HUES64 (cell line): Measurements from ENCODE around the gene XYLT1.
"Not testable (repeated sequence)": the region's sequence is repeated elsewhere in the genome, so short reads cannot be mapped to it uniquely, and the experiment has no call there.

ENCODE experiments used
- H3K27ac ChIP-seq: 2 replicates; pipeline ENCODE4 v1.7.0; 2013; ENCODE audit warnings: low read depth, low read length, inconsistent platforms
- H3K27me3 ChIP-seq: 2 replicates; pipeline ENCODE4 v1.6.1; 2013; ENCODE audit warnings: mild to moderate bottlenecking, low read length; ENCODE audit not compliant: insufficient read depth
- H3K36me3 ChIP-seq: 2 replicates; pipeline ENCODE4 v1.6.1; 2013; ENCODE audit warnings: mild to moderate bottlenecking, low read length; ENCODE audit not compliant: insufficient read depth
- H3K4me1 ChIP-seq: 2 replicates; pipeline ENCODE4 v1.6.1; 2013; ENCODE audit warnings: mild to moderate bottlenecking, low read length, moderate library complexity; ENCODE audit not compliant: insufficient read depth
- H3K4me3 ChIP-seq: 2 replicates; pipeline ENCODE4 v1.5.1; 2013; ENCODE audit warnings: mild to moderate bottlenecking, low read length, moderate library complexity
- H3K9ac ChIP-seq: 2 replicates; pipeline ENCODE4 v1.6.1; 2013; ENCODE audit warnings: mild to moderate bottlenecking, low read depth, low read length
- H3K9me3 ChIP-seq: 2 replicates; pipeline ENCODE4 v1.6.1; 2013; ENCODE audit warnings: low read depth, low read length; ENCODE audit not compliant: insufficient read depth
- WGBS: fragments of 150-250, 120-280 bp; methylation state at CpG from one replicate; pipeline ENCODE4 v1.1.7; 2013; ENCODE audit warnings: missing lambda C conversion rate; 5-methylcytosine and 5-hydroxymethylcytosine counted together

Gene XYLT1

GRCh38 chr16:17338244-17338643 is 132.5 kb downstream of the XYLT1 start:
- no peaks in the 10 kb centered on the region for H3K36me3 ChIP-seq

GRCh38 chr16:17336530-17336900 is 134.2 kb downstream of the XYLT1 start:
- Histone ChIP-seq H3K9ac (no peak overlapping the region), H3K4me1 (no peaks in the 10 kb centered on the region), H3K4me3 (no peak overlapping the region), H3K27me3 (no peaks in the 10 kb centered on the region), H3K27ac (no peak overlapping the region), H3K36me3 (no peaks in the 10 kb centered on the region), H3K9me3 (no peaks in the 10 kb centered on the region)
- 97% methylated on average over 7 of the region's 8 CpGs for WGBS

More at GRCh38 chr16:17338244-17338643, 132.5 kb downstream of the XYLT1 start:
- WGBS: 95% methylated on average over 7 of the region's 7 CpGs
- H3K4me3 ChIP-seq: no peak overlapping the region
- H3K9me3 ChIP-seq: no peaks in the 10 kb centered on the region
- H3K9ac ChIP-seq: no peak overlapping the region
- H3K27me3 ChIP-seq: no peaks in the 10 kb centered on the region
- H3K4me1 ChIP-seq: no peaks in the 10 kb centered on the region
- no peak overlapping the region for H3K27ac ChIP-seq

DNA sequence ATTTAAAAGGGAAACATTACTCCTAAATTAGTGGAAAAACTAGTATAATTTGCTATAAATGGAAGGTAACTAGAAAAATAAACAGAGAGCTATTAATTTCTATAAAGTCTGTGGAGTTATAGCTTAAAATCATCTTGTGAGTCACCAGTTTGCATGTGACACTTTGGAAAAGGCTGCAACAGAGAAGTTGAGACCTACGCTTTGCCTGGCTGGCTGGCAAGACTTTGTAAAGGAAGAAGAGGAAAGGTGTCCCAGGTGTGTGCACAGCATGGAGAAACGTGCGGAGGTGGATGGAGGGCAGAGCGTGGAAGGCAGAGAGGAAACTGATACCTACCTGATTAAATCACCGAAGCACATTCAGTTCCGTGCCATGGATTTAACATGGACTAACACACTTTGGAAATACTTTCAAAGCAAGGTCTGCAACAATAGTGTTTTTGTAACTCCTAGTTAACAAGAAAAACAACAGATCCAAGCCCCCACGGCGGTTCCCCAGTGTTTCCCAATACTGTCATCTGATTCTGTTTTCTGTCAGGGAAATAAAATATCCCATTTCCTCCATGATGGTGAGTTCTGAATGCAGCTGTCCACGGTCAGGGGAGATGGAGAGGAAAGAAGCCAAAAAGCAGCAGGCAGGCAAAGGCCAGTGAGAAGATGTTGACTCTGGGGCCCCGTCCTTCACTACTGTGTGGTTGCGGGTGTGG is 134.8 kb downstream of the XYLT1 start:
- no peaks in the 10 kb centered on the region for H3K4me1 ChIP-seq
- H3K9ac ChIP-seq: no peak overlapping the region
- H3K4me3 ChIP-seq: no peak overlapping the region
- H3K9me3 ChIP-seq: no peaks in the 10 kb centered on the region
- 94% methylated on average over 11 of the region's 11 CpGs for WGBS
- no peaks in the 10 kb centered on the region for H3K36me3 ChIP-seq
- H3K27ac ChIP-seq: no peak overlapping the region
- H3K27me3 ChIP-seq: no peaks in the 10 kb centered on the region

- H3K9ac ChIP-seq, H3K9me3 ChIP-seq, H3K36me3 ChIP-seq, H3K27ac ChIP-seq, H3K27me3 ChIP-seq, H3K4me1 ChIP-seq, H3K4me3 ChIP-seq: not testable (repeated sequence)
- WGBS: 95% methylated on average over 10 of the region's 10 CpGs
These were observed 135.4 kb downstream of the XYLT1 start for GRCh38 chr16:17335406-17335805.

DNA sequence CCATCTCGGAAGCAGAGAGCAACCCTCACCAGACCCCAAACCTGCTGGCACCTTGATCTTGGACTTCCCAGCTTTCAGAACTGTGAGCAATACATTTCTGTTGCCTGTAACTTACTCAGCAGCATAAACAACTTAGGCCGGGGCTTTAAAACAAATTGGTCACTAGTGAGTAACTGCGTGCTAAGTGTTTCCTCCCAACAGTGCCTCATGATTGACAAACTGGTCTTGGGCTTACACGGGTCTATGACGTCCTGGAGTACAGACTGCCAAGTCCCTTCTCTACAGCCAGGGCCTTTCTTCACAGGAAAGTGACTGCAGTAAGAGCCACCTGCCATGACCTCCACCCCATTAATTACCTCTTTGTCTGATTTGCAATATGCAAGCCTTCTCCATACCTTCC is 136.7 kb downstream of the XYLT1 start:
- H3K27ac ChIP-seq: no peak overlapping the region
- no peak overlapping the region for H3K9ac ChIP-seq
- H3K4me3 ChIP-seq: no peak overlapping the region
- WGBS: 95% methylated on average over 5 of the region's 5 CpGs
- H3K9me3 ChIP-seq: no peaks in the 10 kb centered on the region
- no peaks in the 10 kb centered on the region for H3K27me3 ChIP-seq
- no peaks in the 10 kb centered on the region for H3K4me1 ChIP-seq
- no peaks in the 10 kb centered on the region for H3K36me3 ChIP-seq

GRCh38 chr16:17333229-17333628 is 137.5 kb downstream of the XYLT1 start:
- Histone ChIP-seq H3K9ac (no peak overlapping the region), H3K27me3 (no peaks in the 10 kb centered on the region), H3K36me3 (no peaks in the 10 kb centered on the region), H3K4me1 (no peaks in the 10 kb centered on the region), H3K9me3 (no peaks in the 10 kb centered on the region), H3K4me3 (no peak overlapping the region), H3K27ac (no peak overlapping the region)
- WGBS: 100% methylated on average over 1 of the region's 2 CpGs

GRCh38 chr16:17331991-17332390 is 138.8 kb downstream of the XYLT1 start:
- Histone ChIP-seq H3K36me3 (no peaks in the 10 kb centered on the region), H3K4me1 (no peaks in the 10 kb centered on the region), H3K27ac (no peak overlapping the region), H3K27me3 (no peaks in the 10 kb centered on the region), H3K9me3 (no peaks in the 10 kb centered on the region), H3K4me3 (no peak overlapping the region), H3K9ac (no peak overlapping the region)
- WGBS: 93% methylated on average over 4 of the region's 4 CpGs

DNA sequence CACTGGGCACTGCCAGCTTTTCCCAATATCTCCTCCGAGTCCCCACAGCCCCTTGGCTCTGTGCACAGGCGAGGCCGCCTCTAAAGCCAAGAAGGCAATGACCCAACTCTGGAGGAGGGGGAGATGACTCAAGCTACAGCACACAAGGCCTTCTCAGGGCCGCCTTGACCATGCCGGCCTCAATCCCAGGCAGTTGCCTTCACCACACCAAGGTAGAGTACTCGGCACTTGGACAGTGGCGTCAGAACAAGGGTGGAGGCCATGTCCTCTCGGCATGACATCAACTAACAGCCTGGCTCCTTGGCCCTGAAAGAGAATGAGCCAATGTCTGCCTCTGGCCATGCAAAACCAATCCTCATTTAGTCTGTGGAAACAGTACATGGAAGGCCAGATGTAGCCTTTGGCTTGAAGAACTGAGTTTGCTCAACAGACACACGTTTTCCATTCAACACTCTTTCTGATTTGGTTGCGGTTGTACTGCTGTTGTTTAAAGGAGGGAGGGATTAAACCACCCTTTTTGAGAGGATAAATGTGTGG is 139.6 kb downstream of the XYLT1 start:
- Histone ChIP-seq H3K4me1 (no peaks in the 10 kb centered on the region), H3K36me3 (no peaks in the 10 kb centered on the region), H3K27me3 (no peaks in the 10 kb centered on the region), H3K4me3 (no peak overlapping the region), H3K9me3 (no peaks in the 10 kb centered on the region), H3K27ac (no peak overlapping the region), H3K9ac (no peak overlapping the region)
- WGBS: 70% methylated on average over 9 of the region's 10 CpGs

DNA sequence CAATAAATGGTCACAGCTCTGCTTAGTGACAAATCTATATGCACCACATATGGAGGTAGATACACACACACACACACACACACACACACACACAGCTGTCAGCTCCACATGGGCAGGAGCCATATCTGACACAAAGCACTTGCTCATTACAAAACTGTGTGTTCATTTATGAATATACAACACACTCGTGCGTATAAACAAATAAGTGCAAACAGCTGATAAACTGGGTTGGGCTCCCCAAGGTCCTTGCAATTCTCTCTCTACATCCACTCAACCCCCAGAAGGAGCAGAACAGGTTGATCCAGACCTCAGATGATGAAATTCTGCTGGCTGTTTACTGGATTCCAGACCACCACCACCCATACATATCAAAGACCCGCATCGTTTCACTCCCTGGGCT is 140.7 kb downstream of the XYLT1 start:
- Histone ChIP-seq H3K9me3 (no peaks in the 10 kb centered on the region), H3K27me3 (no peaks in the 10 kb centered on the region), H3K36me3 (no peaks in the 10 kb centered on the region), H3K4me3 (no peak overlapping the region), H3K9ac (no peak overlapping the region), H3K4me1 (no peaks in the 10 kb centered on the region), H3K27ac (no peak overlapping the region)
- 98% methylated on average over 4 of the region's 4 CpGs for WGBS

GRCh38 chr16:17329391-17329790 is 141.4 kb downstream of the XYLT1 start:
- WGBS: 95% methylated on average over 5 of the region's 5 CpGs
- Histone ChIP-seq H3K4me1 (no peaks in the 10 kb centered on the region), H3K9me3 (no peaks in the 10 kb centered on the region), H3K4me3 (no peak overlapping the region), H3K36me3 (no peaks in the 10 kb centered on the region), H3K9ac (no peak overlapping the region), H3K27ac (no peak overlapping the region), H3K27me3 (no peaks in the 10 kb centered on the region)

GRCh38 chr16:17328932-17329331 is 141.8 kb downstream of the XYLT1 start:
- H3K36me3 ChIP-seq: no peaks in the 10 kb centered on the region
- H3K4me3 ChIP-seq: no peak overlapping the region
- H3K27me3 ChIP-seq: no peaks in the 10 kb centered on the region
- no peak overlapping the region for H3K27ac ChIP-seq
- H3K4me1 ChIP-seq: no peaks in the 10 kb centered on the region
- no peak overlapping the region for H3K9ac ChIP-seq
- H3K9me3 ChIP-seq: no peaks in the 10 kb centered on the region
- WGBS: 97% methylated on average over 9 of the region's 9 CpGs
